KMS-11 (cell line): ENCODE results near the gene CRYBG3.

Experiments
- H2AFZ ChIP-seq: fragments of 200-600 bp; sonication (generic); 2 replicates; pipeline ENCODE4 v1.6.1; 2016; ENCODE audit warnings: antibody characterized with exemption, mixed run types, low read depth
- H3K27ac ChIP-seq: fragments of 200-600 bp; sonication (generic); 2 replicates; pipeline ENCODE4 v1.6.1; 2016; ENCODE audit warnings: mild to moderate bottlenecking, mixed run types
- H3K27me3 ChIP-seq: fragments of 200-600 bp; sonication (generic); 2 replicates; pipeline ENCODE4 v1.6.1; 2017; ENCODE audit warnings: mild to moderate bottlenecking, low read depth, mixed run types, moderate library complexity; ENCODE audit not compliant: insufficient read depth
- H3K36me3 ChIP-seq: fragments of 200-600 bp; sonication (generic); 2 replicates; pipeline ENCODE4 v1.6.1; 2017; ENCODE audit warnings: mild to moderate bottlenecking, mixed run types; ENCODE audit not compliant: insufficient read depth
- H3K4me1 ChIP-seq: fragments of 200-600 bp; sonication (generic); 2 replicates; pipeline ENCODE4 v1.6.1; 2016; ENCODE audit warnings: mild to moderate bottlenecking, low read depth, mixed run types; ENCODE audit not compliant: poor library complexity, severe bottlenecking
- H3K4me2 ChIP-seq: fragments of 200-600 bp; sonication (generic); 2 replicates; pipeline ENCODE4 v1.7.0; 2016; ENCODE audit warnings: mild to moderate bottlenecking, mixed run types
- H3K4me3 ChIP-seq: fragments of 200-600 bp; sonication (generic); IDR thresholded peaks from 2 replicates; pipeline ENCODE4 v1.6.1; 2017; ENCODE audit warnings: low read depth, low read length, mixed read lengths; ENCODE audit not compliant: insufficient read depth
- H3K79me2 ChIP-seq: fragments of 200-600 bp; sonication (generic); 2 replicates; pipeline ENCODE4 v1.6.1; 2016; ENCODE audit warnings: low read depth, mixed run types; ENCODE audit not compliant: insufficient read depth
- H3K9ac ChIP-seq: fragments of 200-600 bp; sonication (generic); 2 replicates; pipeline ENCODE4 v1.6.1; 2016; ENCODE audit warnings: mild to moderate bottlenecking, mixed run types
- H4K20me1 ChIP-seq: fragments of 200-600 bp; sonication (generic); 2 replicates; pipeline ENCODE4 v1.6.1; 2016; ENCODE audit warnings: mild to moderate bottlenecking, mixed run types; ENCODE audit not compliant: insufficient read depth
- CTCF ChIP-seq: fragments of 200-600 bp; sonication (generic); conservative IDR thresholded peaks from 2 replicates; pipeline ENCODE4 v1.6.1; 2017; ENCODE audit warnings: low read depth, mild to moderate bottlenecking, antibody characterized with exemption, low read length, moderate library complexity, mixed read lengths

The CRYBG3 gene

GRCh38 chr3:97939401-97939800, 117.6 kb downstream of the CRYBG3 start:
- H2AFZ ChIP-seq, result no peak overlapping the region
- H3K9ac ChIP-seq, result no peak overlapping the region
- no peaks in the 10 kb centered on the region for H3K4me1 ChIP-seq
- no peak for TF ChIP-seq CTCF
- H3K4me2 ChIP-seq, result no peak overlapping the region
- H3K4me3 ChIP-seq, result no peak overlapping the region
- no peaks in the 10 kb centered on the region for H3K79me2 ChIP-seq
- H3K36me3 ChIP-seq, result no peaks in the 10 kb centered on the region
- no peaks in the 10 kb centered on the region for H3K27me3 ChIP-seq
- no peak overlapping the region for H3K27ac ChIP-seq
- H4K20me1 ChIP-seq, result no peaks in the 10 kb centered on the region

- H3K4me3 ChIP-seq, result no peak overlapping the region
- no peak overlapping the region for H3K9ac ChIP-seq
- H3K79me2 ChIP-seq, result no peaks in the 10 kb centered on the region
- H3K36me3 ChIP-seq, result no peaks in the 10 kb centered on the region
- H2AFZ ChIP-seq, result no peak overlapping the region
- no peaks in the 10 kb centered on the region for H4K20me1 ChIP-seq
- no peak overlapping the region for H3K4me2 ChIP-seq
- H3K4me1 ChIP-seq, result no peaks in the 10 kb centered on the region
- no peak overlapping the region for H3K27ac ChIP-seq
- no peaks in the 10 kb centered on the region for H3K27me3 ChIP-seq
- TF ChIP-seq CTCF, result no peak
Measured at GRCh38 chr3:97940034-97940433, 118.2 kb downstream of the CRYBG3 start.

- Histone ChIP-seq H3K36me3 (no peaks in the 10 kb centered on the region), H2AFZ (no peak overlapping the region), H3K27me3 (no peaks in the 10 kb centered on the region), H4K20me1 (no peaks in the 10 kb centered on the region), H3K79me2 (no peaks in the 10 kb centered on the region), H3K27ac (no peak overlapping the region), H3K4me1 (no peaks in the 10 kb centered on the region), H3K4me2 (no peak overlapping the region), H3K4me3 (no peak overlapping the region), H3K9ac (no peak overlapping the region)
- TF ChIP-seq CTCF, result no peak
Measured at GRCh38 chr3:97942801-97943546, 121.2 kb downstream of the CRYBG3 start.

- peaks cover 5% of the 10 kb centered on the region; the same call in 1 of the 2 replicates for H3K36me3 ChIP-seq
- no peaks in the 10 kb centered on the region for H3K4me1 ChIP-seq
- H3K9ac ChIP-seq, result no peak overlapping the region
- H4K20me1 ChIP-seq, result no peaks in the 10 kb centered on the region
- no peak overlapping the region for H3K4me3 ChIP-seq
- no peaks in the 10 kb centered on the region for H3K27me3 ChIP-seq
- no peak for TF ChIP-seq CTCF
- no peak overlapping the region for H2AFZ ChIP-seq
- H3K79me2 ChIP-seq, result no peaks in the 10 kb centered on the region
- no peak overlapping the region for H3K4me2 ChIP-seq
- no peak overlapping the region for H3K27ac ChIP-seq
Measured at GRCh38 chr3:97948351-97949109, 126.7 kb downstream of the CRYBG3 start.
